Hepatocyte (in vitro differentiated cells): ENCODE measurements around the gene MOB3C. TPM values are rescaled to one million over a fixed set of nuclear protein-coding genes. Genes with fewer than 3 reads are reported as not detected.

Experiments used
- DNase-seq: peaks from one replicate; pipeline ENCODE4 v3.0.0-alpha.2; 2016; ENCODE audit warnings: low spot score
- H2AFZ ChIP-seq: fragments of 200-600 bp; sonication (generic); 2 replicates; pipeline ENCODE4 v1.6.0; 2016; ENCODE audit warnings: antibody characterized with exemption, mild to moderate bottlenecking
- H3K27ac ChIP-seq: fragments of 200-600 bp; sonication (generic); 2 replicates; pipeline ENCODE4 v1.5.1; 2016; ENCODE audit warnings: mild to moderate bottlenecking
- H3K27me3 ChIP-seq: fragments of 200-600 bp; sonication (generic); 2 replicates; pipeline ENCODE4 v1.6.1; 2016
- H3K36me3 ChIP-seq: fragments of 200-600 bp; sonication (generic); replicated peaks from 2 replicates; pipeline ENCODE4 v1.5.1; 2016; ENCODE audit warnings: low read depth; ENCODE audit not compliant: insufficient read depth
- H3K4me1 ChIP-seq: fragments of 200-600 bp; sonication (generic); 2 replicates; pipeline ENCODE4 v1.5.1; 2016; ENCODE audit warnings: mild to moderate bottlenecking, moderate library complexity; ENCODE audit not compliant: insufficient read depth
- H3K4me2 ChIP-seq: fragments of 200-600 bp; sonication (generic); 2 replicates; pipeline ENCODE4 v1.6.0; 2016
- H3K4me3 ChIP-seq: fragments of 200-600 bp; sonication (generic); 2 replicates; pipeline ENCODE4 v1.5.1; 2016; ENCODE audit warnings: mild to moderate bottlenecking
- H3K79me2 ChIP-seq: fragments of 200-600 bp; sonication (generic); 2 replicates; pipeline ENCODE4 v1.6.0; 2017; ENCODE audit warnings: mild to moderate bottlenecking
- H3K9me2 ChIP-seq: fragments of 200-600 bp; sonication (generic); replicated peaks from 2 replicates; pipeline ENCODE4 v1.6.0; 2017; ENCODE audit warnings: mild to moderate bottlenecking; ENCODE audit not compliant: insufficient read depth
- H3K9me3 ChIP-seq: fragments of 200-600 bp; sonication (generic); 2 replicates; pipeline ENCODE4 v1.5.1; 2016; ENCODE audit warnings: low read depth, mild to moderate bottlenecking
- H4K20me1 ChIP-seq: fragments of 200-600 bp; sonication (generic); 2 replicates; pipeline ENCODE4 v1.6.0; 2016; ENCODE audit warnings: mild to moderate bottlenecking; ENCODE audit not compliant: insufficient read depth, poor library complexity, severe bottlenecking
- CTCF ChIP-seq: fragments of 200-600 bp; sonication (generic); IDR thresholded peaks from 2 replicates; pipeline ENCODE4 v1.5.1; 2016; ENCODE audit warnings: antibody characterized with exemption, mild to moderate bottlenecking; ENCODE audit not compliant: poor library complexity
- EZH2 ChIP-seq: fragments of 200-600 bp; sonication (generic); IDR thresholded peaks from 2 replicates; pipeline ENCODE4 v1.6.1; 2016; ENCODE audit warnings: antibody characterized with exemption, mild to moderate bottlenecking, borderline replicate concordance
- EZH2phosphoT487 ChIP-seq: fragments of 200-600 bp; sonication (generic); IDR thresholded peaks from one replicate; pipeline ENCODE4 v1.6.1; 2018; ENCODE audit warnings: antibody characterized with exemption, mild to moderate bottlenecking, low read depth, moderate library complexity; ENCODE audit not compliant: unreplicated experiment, severe bottlenecking
- WGBS: methylation state at CpG from one replicate; pipeline ENCODE4 v1.1.6; 2016; ENCODE audit warnings: low lambda C conversion rate; ENCODE audit errors: missing lambda C conversion rate; 5-methylcytosine and 5-hydroxymethylcytosine counted together
- polyA plus RNA-seq: library from polyadenylated mRNA; unstranded; fragments of >200 nt; fragmentation: Nextera tagmentation; extraction: Ambion mirVana; gene quantifications from 2 replicates; pipeline ENCODE4 v1.2.1, GENCODE V29; 2016
- total RNA-seq: library from RNA; depleted of rRNA; stranded (reverse); fragments of >200 nt; gene quantifications from 2 replicates; pipeline ENCODE4 v1.2.3, GENCODE V29; 2014

MOB3C gene
- total and polyA plus RNA-seq, 2 experiments from 2014 or later: 5.8 to 6.6 TPM

DNA sequence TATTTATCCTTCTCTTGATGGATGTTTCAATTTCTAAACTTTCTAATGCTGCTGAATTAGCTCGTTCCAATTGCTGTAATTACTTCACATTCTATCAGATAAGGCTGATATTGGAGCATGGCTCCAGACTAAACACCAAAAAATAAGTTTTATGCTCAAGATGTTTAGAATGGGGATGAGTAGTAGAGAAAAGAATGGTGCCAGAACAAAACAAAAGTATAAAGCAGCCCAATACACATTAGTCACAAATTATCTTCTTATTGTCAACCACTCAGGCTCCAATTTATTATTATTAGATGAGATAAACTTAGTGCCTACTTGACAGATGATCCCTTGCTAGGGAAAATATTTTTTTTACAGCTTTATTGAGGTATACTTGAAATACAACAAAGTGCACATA, 29.7 kb upstream of the MOB3C start:
- Histone ChIP-seq H3K36me3 (no peaks in the 10 kb centered on the region), H3K9me2 (no peaks in the 10 kb centered on the region), H3K9me3 (no peaks in the 10 kb centered on the region), H2AFZ (no peak overlapping the region), H3K79me2 (no peaks in the 10 kb centered on the region), H3K27me3 (no peaks in the 10 kb centered on the region), H3K27ac (no peak overlapping the region), H3K4me2 (no peak overlapping the region), H3K4me1 (no peaks in the 10 kb centered on the region), H4K20me1 (no peaks in the 10 kb centered on the region), H3K4me3 (no peak overlapping the region)
- no peak for TF ChIP-seq EZH2
- TF ChIP-seq CTCF: no peak
- no peak for TF ChIP-seq EZH2phosphoT487
- WGBS: 77% methylated on average over 1 of the region's 1 CpG
- no peak for DNase-seq

DNA sequence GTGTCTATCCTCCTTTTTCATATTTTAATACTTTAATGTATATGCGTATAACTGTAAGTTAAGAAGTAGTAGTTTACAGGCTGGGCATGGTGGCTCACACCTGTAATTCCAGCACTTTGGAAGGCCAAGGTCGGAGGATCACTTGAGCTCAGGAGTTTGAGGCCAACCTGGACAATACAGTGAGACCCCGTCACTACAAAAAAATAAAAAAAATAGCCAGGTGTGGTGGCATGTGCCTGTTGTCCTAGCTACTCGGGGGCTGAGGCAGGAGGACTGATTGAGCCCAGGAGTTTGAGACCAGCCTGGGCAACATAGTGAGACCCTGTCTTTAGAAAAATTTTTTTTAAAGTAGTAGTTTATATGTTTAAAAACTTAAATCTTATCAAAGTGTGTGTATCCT, 29.2 kb upstream of the MOB3C start:
- Histone ChIP-seq H3K36me3 (no peaks in the 10 kb centered on the region), H3K27ac (no peak overlapping the region), H3K27me3 (no peaks in the 10 kb centered on the region), H2AFZ (no peak overlapping the region), H3K4me3 (no peak overlapping the region), H4K20me1 (no peaks in the 10 kb centered on the region), H3K4me2 (no peak overlapping the region), H3K79me2 (no peaks in the 10 kb centered on the region), H3K4me1 (no peaks in the 10 kb centered on the region), H3K9me2 (no peaks in the 10 kb centered on the region), H3K9me3 (no peaks in the 10 kb centered on the region)
- TF ChIP-seq EZH2 (no peak), CTCF (no peak), EZH2phosphoT487 (no peak)
- DNase-seq: no peak
- 95% methylated on average over 4 of the region's 4 CpGs for WGBS

GRCh38 chr1:46643368-46643775, 26.8 kb upstream of the MOB3C start:
- DNase-seq: peak; percentile 60
- Histone ChIP-seq H4K20me1 (no peaks in the 10 kb centered on the region), H3K4me2 (no peak overlapping the region), H3K4me3 (no peak overlapping the region), H3K36me3 (no peaks in the 10 kb centered on the region), H3K9me2 (no peaks in the 10 kb centered on the region), H3K27me3 (no peaks in the 10 kb centered on the region), H2AFZ (no peak overlapping the region), H3K27ac (no peak overlapping the region), H3K9me3 (no peaks in the 10 kb centered on the region), H3K4me1 (no peaks in the 10 kb centered on the region), H3K79me2 (no peaks in the 10 kb centered on the region)
- TF ChIP-seq EZH2 (no peak), CTCF (no peak)

- no peaks in the 10 kb centered on the region for H3K9me2 ChIP-seq
- H2AFZ ChIP-seq: no peak overlapping the region
- no peaks in the 10 kb centered on the region for H4K20me1 ChIP-seq
- no peak for DNase-seq
- H3K4me1 ChIP-seq: no peaks in the 10 kb centered on the region
- H3K27ac ChIP-seq: no peak overlapping the region
- H3K4me2 ChIP-seq: no peak overlapping the region
- no peaks in the 10 kb centered on the region for H3K27me3 ChIP-seq
- TF ChIP-seq EZH2: no peak
- TF ChIP-seq EZH2phosphoT487: no peak
- TF ChIP-seq CTCF: no peak
- H3K79me2 ChIP-seq: no peaks in the 10 kb centered on the region
- H3K36me3 ChIP-seq: no peaks in the 10 kb centered on the region
- H3K9me3 ChIP-seq: no peaks in the 10 kb centered on the region
- no peak overlapping the region for H3K4me3 ChIP-seq
These were observed 25.6 kb upstream of the MOB3C start for GRCh38 chr1:46642115-46642680.
